ENCODE measurements around the gene FNDC5.

Gene FNDC5

DNA sequence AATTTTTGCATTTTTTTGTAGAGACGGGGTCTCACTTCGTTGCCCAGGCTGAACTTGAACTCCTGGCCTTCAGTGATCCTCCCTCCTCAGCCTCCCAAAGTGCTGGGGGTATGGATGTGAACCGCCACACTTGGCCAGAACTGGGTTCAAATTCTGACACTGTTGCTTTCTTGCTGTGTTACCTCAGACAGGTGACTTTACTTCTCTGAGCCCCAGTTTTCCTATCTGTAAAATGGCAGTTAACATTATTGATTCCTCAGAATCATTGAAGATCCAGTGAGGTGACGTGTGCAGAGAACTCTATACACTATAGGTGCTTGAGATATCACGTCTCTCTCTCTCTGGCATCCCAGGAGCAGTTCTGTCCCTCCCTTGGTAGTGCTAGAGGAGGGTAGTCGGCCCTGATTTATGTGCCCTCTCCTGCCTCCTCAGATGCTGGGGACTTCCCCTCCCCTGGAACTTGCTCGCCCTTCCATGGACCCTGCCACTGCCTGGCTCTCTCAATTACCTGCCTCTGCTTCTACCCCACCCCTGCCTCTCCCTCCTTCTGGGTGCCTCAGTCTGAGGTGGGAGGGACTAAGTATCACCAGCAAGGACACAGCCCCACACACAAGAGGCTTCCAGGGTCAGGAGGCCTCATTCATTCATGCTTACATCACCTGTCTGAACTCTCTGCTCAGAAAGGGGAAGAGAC is 12.8 kb upstream of the FNDC5 start:
- no peak for DNase-seq

- DNase-seq: no peak
Observed at GRCh38 chr1:32881871-32882850, 11.4 kb upstream of the FNDC5 start.

GRCh38 chr1:32881291-32881690 is 10.6 kb upstream of the FNDC5 start:
- no peak for DNase-seq

GRCh38 chr1:32878637-32879041 is 7.9 kb upstream of the FNDC5 start:
- no peak for DNase-seq

GRCh38 chr1:32878183-32878582 is 7.5 kb upstream of the FNDC5 start:
- peak; percentile 24 for DNase-seq

- DNase-seq: no peak
Observed at GRCh38 chr1:32877211-32878110, 6.7 kb upstream of the FNDC5 start.

DNA sequence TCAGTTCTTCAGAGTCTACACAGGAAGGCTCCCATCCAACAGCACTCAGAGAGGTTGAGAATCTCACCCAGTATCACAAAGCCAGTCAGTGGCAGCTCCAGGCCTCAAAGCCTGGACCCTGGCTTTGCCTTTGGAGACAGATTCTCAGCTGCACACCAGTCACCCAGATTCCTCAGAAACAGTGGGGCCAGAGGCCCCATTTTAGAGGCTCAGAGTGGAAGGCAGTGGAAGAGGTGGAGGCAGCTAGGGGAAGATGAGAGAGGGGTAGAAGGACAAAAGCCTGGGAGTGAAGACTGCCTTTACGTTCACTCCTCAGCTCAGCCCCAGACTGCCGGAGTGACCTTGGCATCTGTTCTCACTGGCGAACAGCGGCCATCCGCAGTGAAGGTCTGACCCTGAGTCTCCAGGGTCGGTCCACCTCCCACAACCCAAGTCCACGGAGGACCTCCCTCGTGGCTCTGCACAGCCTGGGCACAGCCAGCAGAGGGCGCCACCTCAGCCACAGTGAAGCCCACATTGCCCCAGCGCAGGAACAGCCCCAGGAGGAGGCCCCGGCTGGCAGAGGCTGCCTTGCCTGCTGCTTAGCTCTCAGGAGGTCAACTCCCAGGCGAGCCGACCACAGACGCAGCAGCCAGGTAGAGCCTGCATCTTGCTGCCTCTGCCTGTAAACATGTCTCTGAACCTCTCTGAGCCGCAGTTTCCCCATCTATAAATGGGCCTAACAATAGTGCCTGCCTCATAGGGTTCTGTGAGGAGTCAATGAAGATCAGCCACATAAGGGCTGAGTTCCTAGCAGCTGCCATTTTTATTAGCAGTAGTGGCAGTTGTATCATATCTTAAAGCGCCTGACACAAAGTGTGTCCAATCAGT is 5.9 kb upstream of the FNDC5 start:
- DNase-seq: peak; percentile 30

DNA sequence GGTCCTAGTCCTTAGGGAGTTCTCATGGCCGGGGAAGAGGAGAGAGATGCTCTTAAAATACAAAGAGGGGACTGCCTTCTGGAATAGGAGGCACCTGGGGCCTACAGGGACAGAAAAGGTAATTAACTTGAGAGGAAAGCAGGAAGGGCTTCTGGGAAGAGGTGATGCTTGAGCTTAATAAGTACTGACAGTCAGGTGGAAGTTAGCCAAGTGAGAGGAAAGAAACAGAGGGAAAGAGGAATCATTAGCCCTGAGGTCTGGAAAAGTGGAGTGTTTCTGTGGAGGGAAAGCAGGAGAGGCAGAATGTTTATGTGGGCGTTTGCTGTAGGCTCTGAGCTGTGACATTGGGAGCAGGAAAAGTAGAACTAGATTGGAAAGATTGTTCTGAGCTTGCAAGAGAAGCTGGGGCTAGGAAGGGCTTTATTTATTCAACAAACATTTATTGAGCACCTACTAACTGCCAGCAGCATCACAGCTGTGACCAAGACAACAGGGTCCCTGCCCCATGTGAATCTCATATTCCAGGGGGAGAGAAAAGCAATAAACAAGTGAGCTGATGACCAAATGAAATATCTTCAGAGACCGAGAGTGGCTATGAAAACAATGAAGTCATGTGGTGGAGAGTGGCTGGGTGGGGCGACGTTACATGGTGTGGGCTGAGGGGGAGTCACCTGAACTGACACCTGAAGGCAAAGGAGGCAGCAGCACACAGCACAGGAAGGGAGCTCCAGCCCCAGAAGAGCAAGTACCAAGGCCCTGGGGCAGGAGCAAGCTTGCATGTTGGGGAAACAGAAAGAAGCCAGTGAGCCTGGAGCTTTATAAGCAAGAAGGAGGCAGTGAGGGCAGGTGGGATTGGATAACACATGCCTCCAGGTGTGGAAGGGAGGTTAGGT is 4.4 kb upstream of the FNDC5 start:
- no peak for DNase-seq

DNA sequence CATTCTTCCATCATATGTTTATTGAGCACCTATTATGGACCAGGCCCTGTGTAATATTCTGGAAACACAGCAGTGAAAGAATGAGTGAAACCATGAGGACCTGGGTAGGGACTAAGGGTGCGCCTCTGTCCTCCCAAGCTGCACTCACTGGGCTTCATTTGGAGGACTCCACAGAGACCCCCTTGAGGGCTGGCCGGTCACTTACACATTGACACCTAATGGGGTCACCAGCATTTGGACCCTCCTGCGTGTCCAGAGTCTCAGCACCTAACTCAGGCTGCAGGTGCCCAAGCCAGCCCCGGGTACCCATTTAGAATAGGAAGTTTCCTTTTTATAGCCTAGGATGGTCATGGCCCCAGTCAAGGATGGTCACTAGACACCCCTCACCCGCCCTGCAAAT is 2.8 kb upstream of the FNDC5 start:
- no peak for DNase-seq

DNA sequence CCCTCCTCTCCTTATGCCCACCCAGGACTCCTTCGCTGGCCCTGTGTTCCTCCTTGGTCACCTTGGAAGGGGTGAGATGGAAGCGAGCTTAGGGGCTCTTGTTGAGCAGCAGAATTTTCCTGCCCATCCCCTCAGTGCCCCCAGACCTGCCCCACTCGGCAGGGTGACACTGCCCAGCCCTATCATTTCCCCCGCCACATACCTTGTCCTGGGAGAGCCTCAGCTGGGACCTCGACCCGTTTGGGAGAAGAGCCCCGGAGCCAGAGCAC is 1.4 kb upstream of the FNDC5 start:
- DNase-seq: no peak

DNA sequence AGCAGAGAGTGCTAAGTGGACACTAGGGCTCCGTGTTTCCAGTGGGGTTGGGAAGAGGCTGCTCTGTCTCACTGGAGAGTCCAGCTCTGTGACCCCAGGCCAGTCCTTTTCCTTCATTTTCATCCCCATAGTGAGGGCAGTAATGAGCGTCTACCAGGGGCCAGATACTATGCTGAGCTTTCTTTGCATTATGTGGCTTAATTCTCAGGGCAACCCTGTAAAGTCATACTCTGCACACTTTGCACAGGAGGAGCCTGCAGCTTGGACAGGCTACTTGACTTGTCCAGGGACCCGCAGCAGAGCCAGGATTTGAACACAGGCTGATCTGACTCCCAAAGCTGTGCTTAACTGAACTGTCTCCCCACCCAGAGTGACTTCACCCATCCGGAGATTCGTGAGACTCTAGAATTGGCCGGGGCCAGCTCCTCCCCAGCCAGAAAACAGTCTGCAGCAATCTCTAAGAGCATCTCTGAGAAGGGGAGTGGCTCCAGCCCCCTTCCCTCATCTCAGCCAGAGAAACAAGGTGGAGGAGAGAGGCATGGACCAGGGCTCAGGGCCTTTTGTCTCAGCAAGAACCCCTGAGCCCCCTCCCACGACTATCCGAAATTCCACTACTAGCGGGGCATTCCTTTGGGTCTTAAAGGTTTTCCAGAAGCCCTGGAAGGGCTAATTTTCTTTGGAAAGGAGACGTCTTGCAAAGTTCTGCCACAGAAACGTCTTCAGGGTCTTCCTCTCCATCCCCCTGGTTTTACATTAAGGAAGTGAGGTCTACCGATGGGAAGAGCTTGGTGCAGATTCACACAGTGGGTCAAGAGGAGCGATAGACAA is 866 bp upstream of the FNDC5 start:
- no peak for DNase-seq

- DNase-seq: no peak
Observed at GRCh38 chr1:32869923-32870614, 643 bp downstream of the FNDC5 start.

DNA sequence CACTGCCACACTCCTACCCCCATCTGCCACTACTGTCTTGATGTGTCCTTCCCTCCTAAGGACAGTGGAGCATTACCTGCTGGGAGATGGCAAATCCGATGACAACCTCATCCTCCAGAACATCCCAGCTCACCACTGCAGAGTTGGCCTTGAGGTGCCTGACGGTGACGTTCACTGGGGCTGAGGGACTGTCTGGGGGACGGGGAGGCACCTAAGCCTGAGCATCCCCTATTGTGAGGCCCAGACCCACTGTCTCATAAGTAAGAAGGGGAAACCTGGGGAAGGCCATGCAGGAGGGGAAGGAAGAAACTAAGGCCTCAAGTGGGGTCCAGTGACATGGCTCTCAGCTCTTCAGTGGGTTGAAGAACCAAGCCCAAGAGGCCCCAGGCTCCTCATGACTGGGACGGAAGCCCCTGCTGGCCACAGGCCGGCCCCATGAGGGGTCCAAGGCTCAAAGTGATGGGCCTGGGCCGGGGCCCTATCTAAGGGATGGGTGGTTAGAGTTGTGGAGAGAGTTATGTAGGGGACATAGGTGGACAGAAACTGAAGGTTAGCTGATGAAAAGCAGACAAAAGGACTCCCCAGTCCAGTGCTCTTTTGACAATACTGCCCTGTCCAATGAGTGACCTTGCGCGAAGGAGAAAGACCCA is 1.8 kb downstream of the FNDC5 start:
- no peak for DNase-seq

DNA sequence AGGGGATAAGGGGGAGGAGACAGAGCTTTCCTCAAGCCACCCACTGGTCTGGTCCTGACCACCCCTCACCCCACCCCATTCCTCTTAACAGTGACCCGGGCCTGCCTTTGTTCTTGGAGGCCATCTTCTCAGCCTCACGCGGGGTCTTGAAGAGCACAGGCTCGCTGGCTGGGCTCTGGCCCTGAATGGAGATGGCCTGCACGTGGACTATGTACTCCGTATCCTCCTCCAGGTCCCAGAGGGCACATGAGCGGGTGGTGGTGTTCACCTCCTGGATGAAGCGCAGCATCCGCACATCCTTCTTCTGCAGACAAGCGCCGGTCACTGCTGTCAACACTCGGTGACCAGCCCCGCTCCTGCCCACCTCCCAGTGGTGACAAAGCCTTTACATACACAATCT is 2.6 kb downstream of the FNDC5 start:
- DNase-seq: no peak

DNA sequence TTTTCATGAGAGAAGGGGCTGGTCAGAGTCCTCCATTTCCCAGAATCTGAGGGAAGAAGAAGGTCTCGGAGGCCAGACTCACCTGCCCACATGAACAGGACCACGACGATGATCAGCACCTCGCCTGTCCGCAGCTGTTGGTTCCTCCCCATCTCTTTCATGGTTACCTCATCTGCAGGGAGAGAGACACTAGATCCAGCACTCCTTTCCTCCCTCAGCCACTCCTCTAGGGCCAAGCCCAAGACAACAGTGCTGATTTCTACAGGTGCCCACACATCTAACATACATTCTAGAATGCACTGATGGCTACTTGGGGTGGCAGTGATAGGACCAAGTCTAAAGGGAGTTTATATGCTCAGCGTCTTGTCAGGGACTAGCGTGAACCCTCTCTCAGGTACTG is 3.0 kb downstream of the FNDC5 start:
- no peak for DNase-seq

DNA sequence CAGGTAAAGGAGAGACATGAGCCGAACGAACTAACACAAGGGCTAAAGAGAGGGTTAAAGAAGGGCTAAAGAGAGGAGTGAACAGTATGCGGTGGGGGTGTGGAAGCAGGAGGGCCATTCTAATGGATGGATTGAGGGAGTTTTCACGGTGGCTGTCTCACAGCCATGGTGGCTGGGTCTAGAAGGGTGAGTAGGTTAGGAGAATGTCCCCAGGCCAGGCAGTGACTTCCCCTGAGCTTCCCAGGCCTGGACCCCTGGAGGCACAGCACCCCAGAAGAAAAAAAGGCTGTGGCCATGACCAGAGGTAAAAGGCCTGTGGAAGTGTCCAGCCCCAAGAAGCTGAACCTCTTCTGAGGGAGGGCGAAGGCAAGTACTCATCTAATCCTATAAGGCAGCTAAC is 3.6 kb downstream of the FNDC5 start:
- no peak for DNase-seq

DNA sequence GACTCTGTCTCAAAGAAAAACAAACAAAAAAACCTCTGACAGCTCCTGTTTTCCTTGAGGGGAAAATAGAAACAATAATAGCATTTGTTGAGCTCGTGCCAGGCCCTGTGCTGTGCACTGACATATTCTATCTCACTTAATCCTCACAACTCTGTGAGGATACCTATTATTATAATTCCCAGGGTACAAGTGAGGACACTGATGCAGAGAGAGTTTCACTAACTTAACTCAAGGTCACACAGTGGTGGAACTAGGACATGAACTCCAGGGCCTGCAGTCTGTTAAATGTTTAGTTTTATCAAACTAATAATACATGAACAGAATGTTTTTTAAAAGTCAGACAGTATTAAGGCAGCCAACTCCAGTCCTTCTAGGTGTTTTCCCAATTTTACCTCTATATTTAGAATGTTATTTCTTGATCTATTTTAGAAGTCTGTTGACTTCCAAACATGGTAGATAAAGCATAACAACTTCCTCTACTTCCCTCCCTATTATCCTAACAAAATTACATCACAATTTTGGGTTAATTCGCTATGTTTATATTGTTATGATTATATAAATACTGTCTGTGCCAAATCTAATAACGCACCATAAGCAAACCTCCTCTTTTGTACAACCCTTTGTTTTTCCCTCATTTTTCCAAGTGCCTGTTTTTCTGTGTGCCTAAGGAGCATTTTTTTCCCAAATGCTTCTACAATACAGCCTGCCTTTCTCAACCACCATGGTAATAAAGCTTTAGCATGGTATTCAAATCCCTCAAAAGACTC is 4.9 kb downstream of the FNDC5 start:
- no peak for DNase-seq

DNA sequence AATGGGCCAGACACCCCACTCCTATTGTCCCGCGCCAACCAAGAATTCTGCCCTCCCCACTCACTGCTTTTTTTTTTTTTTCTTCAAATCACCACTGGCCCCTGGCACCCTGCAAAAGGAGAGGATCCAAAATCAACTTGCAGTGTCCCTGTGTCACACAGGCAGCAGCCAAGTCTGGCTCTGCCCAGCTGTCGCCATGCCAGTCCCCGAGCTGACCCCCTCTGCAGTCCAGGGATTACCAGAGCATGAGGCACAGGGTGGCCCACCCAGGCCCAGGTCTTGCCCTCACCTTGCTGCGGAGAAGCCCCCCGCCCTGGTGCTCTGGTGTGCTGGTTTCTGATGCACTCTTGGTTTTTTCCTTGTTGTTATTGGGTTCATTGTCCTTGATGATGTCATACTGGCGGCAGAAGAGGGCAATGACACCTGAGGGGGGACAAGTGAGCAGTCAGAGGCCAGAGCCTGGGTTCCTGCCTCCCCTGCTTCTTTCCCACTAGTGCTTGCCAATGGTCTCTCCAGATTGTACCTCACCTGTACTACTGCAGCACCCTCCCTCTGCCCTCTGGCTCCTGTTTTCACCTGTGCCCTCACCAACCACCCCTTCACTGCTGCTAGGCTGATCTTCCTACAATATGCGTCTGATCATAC is 6.2 kb downstream of the FNDC5 start:
- no peak for DNase-seq

Measured in HCEC 1CT (cell line).